GM18498 (cell line): ENCODE data around the gene SDK2.

Experiments
- ATAC-seq: cut with Tn5 transposase; IDR thresholded peaks from one replicate; pipeline ENCODE4 v1.9.1; 2021; ENCODE audit warnings: mild to moderate bottlenecking, moderate library complexity; ENCODE audit not compliant: unreplicated experiment

Gene SDK2

DNA sequence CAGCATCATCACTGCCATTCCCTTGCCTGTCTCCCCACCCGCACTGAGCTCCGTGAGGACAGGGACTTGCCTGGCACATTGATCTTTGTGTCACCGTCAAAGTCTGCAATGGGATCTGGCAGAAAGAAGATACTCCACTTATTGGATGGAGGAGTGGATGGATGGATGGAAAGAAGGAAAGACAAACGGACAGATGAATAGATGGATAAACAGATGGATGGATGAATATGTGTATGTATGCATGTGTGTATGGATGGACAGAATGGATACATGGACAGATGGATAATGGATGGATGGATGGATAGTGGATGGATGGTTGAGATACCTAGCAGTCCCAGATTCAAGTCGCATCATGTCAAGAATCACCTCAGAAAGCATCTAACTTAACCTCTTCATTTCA, 99.9 kb downstream of the SDK2 start:
- ATAC-seq: no peak

GRCh38 chr17:73542323-73542722, 101.9 kb downstream of the SDK2 start:
- no peak for ATAC-seq

- ATAC-seq: no peak
These were observed 102.7 kb downstream of the SDK2 start for GRCh38 chr17:73541561-73541981.

DNA sequence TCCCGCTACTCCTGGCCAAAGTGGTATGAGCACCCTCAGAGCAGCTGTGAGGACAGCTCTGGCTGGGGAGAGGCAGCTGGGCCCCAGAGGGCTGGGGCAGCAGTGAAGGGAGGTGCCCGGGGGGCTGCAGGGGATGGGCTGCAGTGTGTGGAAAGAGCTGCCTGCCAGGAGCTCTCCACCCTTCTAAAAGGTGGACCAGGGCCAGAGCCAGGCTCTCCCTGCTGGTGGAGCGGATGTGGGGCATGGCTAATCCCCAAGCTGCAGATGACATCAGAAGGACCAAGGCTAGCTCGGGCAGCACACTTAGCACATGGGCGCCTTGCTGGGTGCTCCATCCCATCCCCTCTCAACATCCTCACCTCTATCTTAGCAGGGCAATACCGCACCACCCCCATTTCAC, 103.1 kb downstream of the SDK2 start:
- ATAC-seq: no peak

- ATAC-seq: no peak
These were observed 105.1 kb downstream of the SDK2 start for GRCh38 chr17:73539166-73539565.

DNA sequence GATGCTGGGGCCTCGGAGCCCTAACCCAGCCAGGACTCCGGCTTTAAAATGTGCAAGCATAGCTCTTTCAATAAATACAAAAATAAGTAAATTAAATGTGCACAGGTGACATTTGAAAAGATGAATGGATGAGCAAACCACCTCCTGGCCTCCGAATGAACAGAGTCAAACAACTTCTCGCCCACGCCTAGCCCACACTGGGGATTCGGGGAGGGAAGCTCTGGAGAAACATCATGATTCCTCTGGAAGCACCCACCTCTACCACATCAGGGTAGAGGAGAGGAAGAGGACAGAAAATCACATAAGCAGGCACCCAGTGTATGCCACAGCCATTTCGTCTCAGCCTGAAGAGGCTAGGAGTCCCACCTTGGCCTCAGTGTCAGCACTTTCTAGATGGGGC, 105.8 kb downstream of the SDK2 start:
- no peak for ATAC-seq

DNA sequence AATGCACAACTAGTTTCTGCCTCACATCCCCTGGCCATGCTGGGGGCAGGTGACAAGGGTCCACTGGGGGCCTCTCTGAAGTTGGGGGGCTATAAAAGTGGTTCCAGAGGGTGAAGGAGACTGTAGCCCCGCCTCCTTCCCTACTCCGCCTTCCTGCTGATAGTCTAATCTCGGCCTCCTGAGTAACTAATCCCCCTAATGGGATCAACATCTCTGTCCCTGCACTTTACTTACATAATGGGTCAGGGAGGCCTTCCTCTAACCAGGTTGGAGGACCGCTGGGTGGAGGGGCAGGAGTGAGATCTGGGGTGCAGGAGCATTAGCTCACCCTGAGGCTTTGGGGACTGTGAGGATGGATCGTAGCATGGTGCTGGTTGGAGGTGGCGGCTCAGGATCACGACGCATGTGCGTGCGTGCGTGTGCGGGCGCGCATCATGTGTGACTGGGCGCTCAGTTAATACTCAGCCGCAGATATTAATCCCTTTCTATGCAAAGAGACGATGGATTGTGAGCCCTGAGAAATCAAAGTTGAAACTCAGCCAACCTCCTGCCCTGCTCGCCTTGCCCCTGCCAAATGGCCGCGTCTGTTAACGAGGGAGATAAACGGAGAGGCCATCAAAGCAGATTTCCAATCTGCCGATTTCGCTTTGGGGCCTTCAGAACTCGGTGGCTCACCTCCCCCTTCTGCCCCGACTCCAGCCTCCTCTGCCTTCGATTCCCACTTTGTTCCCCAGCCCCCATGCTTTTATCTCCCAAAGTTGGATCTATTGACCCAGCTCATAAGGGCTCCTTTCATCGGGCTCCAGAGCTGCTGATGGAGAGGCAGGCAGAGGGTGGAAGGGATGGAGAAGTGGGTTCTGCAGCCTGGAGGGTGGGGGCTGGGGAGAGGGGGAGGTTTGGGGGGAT, 107.3 kb downstream of the SDK2 start:
- ATAC-seq: no peak

GRCh38 chr17:73535746-73536145, 108.5 kb downstream of the SDK2 start:
- ATAC-seq: no peak

DNA sequence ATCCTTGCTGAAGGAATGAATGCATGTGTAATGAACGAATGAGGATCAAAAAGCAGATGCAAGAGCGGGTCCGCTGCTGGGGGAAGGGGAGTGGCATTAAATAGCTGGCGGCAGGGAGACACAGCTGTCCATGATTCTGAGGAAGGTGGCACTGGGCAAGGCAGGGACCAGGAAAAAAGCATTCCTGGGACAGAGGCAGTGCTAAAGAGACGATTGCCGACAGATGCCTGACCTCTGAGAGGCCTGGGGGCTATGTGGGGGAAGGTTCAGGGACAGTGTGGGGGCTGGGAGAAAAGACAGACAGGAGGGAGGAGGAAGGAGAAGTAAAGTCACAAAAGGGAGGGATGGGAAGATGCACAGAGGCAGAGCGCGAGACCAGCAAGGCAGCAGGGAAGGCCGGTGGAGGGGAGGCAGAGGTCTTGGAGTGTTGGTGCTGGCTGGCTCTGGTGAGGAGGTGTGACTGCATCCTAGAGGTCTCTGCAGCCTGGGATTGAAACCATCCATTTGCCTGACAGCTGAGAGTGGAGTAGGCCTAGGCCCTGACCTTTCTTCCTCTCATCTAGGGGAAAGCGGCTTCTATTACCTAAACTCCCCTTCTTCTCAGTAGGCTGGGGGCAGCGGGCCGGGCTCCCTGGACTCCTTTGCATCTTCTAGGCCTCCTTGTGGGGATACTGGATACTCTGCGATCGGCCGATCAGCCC, 109.9 kb downstream of the SDK2 start:
- ATAC-seq: no peak

GRCh38 chr17:73533781-73534180, 110.5 kb downstream of the SDK2 start:
- no peak for ATAC-seq

- no peak for ATAC-seq
These were observed 111.1 kb downstream of the SDK2 start for GRCh38 chr17:73533127-73533526.

- ATAC-seq: no peak
These were observed 111.8 kb downstream of the SDK2 start for GRCh38 chr17:73532421-73532901.

DNA sequence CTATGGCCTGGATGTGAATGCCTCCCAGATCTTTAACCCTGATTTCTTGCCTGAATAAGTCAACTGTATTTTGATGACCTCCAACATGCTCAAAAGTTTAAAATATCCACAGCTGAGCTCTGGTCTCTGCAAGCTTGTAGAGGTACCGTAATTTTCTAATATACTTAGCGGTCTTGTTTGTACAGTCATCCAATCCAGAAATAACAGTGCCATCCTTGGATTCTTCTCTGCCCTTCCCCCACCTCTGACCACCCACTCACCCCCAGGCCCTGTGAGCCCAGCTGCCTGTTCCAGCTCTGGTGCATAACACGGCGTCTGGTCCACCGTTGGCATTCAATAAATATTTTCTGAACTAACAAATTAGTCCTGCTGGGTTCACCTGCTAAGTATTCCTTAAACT, 113.1 kb downstream of the SDK2 start:
- no peak for ATAC-seq

- no peak for ATAC-seq
These were observed 115.6 kb downstream of the SDK2 start for GRCh38 chr17:73528679-73529078.

DNA sequence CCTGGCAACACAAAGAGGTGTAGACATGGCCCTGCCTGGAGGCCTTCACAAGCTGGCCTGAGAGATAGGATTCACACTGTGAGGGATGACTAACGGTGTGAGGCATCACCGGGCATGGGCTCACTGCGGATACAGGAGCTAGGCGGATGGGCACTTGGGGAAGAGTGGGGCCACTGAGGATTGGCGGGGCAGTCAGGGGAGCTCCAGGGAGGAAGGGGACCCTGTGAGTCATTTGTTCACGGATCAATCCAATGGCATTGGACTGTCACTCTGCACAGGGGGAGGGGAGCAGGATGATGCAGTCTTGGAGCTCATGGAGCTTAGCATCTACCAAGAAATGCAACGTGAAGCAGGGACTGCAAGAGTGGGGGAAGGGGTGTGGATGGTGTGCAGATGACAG, 117.3 kb downstream of the SDK2 start:
- no peak for ATAC-seq

- ATAC-seq: no peak
These were observed 119.1 kb downstream of the SDK2 start for GRCh38 chr17:73524941-73525679.

DNA sequence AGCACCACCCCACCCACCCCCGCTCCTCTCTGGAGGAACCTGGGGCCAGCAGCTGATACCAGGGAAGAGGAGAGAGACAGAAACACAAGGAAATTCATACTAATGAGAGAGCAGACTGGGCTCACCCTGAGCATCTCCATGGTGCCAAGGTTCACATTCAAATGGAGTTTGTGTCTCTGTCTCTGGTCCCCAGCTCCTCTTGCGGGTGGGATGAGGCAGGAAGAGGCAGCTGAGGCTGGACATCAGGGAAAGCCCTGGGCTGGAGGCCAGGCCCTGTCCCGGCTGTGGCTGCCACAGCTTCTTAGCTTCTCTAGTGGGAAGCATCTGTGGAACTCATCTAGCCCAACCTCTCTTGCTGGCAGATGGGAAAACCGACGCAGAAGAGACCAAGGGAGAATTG, 121.5 kb downstream of the SDK2 start:
- ATAC-seq: no peak

DNA sequence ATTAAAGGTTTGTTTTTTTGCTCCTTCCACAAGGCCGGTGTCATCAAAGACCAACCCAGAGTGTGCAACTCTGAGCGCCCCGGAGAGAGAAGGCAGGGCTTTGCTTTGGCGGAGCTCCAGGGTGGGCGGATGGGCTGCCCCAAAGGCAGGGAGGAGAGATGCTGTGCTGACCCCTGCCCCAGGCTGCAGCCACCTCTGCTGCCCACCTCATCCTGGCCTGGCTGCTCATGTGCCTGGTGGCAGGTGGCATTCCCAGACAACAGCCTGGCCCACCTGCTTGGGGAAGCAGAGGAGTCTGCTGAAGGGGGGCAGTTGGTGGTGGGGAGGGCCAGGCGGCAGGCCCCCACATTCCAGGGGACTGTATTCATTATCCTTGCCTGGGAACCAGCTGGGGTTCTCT, 122.1 kb downstream of the SDK2 start:
- no peak for ATAC-seq

GRCh38 chr17:73521376-73521775, 122.9 kb downstream of the SDK2 start:
- ATAC-seq: no peak

- ATAC-seq: no peak
These were observed 123.9 kb downstream of the SDK2 start for GRCh38 chr17:73520369-73520761.

GRCh38 chr17:73519714-73520368, 124.4 kb downstream of the SDK2 start:
- ATAC-seq: no peak
